Endodermal cell (in vitro differentiated cells): Measurements from ENCODE around the gene DDO. TPM values are rescaled to one million over a fixed set of nuclear protein-coding genes. Genes with fewer than 3 reads are reported as not detected.

Source experiments
- DNase-seq: peaks from one replicate; pipeline ENCODE4 v3.0.0-alpha.2; 2017
- H3K27ac ChIP-seq: 2 replicates; pipeline ENCODE4 v1.5.1; 2013; ENCODE audit warnings: mild to moderate bottlenecking, low read depth, low read length, moderate library complexity
- H3K27me3 ChIP-seq: 2 replicates; pipeline ENCODE4 v1.6.1; 2013; ENCODE audit warnings: mild to moderate bottlenecking, low read length, moderate library complexity; ENCODE audit not compliant: insufficient read depth, control insufficient read depth, poor library complexity, severe bottlenecking
- H3K36me3 ChIP-seq: 2 replicates; pipeline ENCODE4 v1.7.0; 2013; ENCODE audit warnings: mild to moderate bottlenecking, low read length, moderate library complexity; ENCODE audit not compliant: control insufficient read depth, insufficient read depth
- H3K4me1 ChIP-seq: one replicate; pipeline ENCODE4 v1.7.0; 2013; ENCODE audit warnings: low read length; ENCODE audit not compliant: control insufficient read depth, insufficient read depth
- H3K4me3 ChIP-seq: 2 replicates; pipeline ENCODE4 v1.5.1; 2013; ENCODE audit warnings: mild to moderate bottlenecking, low read length, moderate library complexity
- H3K9ac ChIP-seq: 2 replicates; pipeline ENCODE4 v1.6.1; 2013; ENCODE audit warnings: mild to moderate bottlenecking, low read length, moderate library complexity; ENCODE audit not compliant: poor library complexity, severe bottlenecking; ENCODE audit errors: extremely low read depth
- H3K9me3 ChIP-seq: 2 replicates; pipeline ENCODE4 v1.6.1; 2013; ENCODE audit warnings: mild to moderate bottlenecking, low read length, moderate library complexity; ENCODE audit not compliant: control insufficient read depth
- H3K27ac Mint-ChIP-seq: 2 replicates; pipeline ENCODE4 v1.8.0; 2020; ENCODE audit warnings: mixed read lengths
- H3K27me3 Mint-ChIP-seq: 2 replicates; pipeline ENCODE4 v1.8.0; 2021; ENCODE audit warnings: mild to moderate bottlenecking, mixed read lengths; ENCODE audit not compliant: insufficient read depth
- H3K36me3 Mint-ChIP-seq: 2 replicates; pipeline ENCODE4 v1.8.0; 2020; ENCODE audit warnings: low read depth, mixed read lengths
- H3K4me1 Mint-ChIP-seq: 2 replicates; pipeline ENCODE4 v1.8.0; 2020; ENCODE audit warnings: mixed read lengths
- H3K4me3 Mint-ChIP-seq: 2 replicates; pipeline ENCODE4 v1.8.0; 2020; ENCODE audit warnings: mild to moderate bottlenecking, moderate library complexity, mixed read lengths
- H3K9me3 Mint-ChIP-seq: 2 replicates; pipeline ENCODE4 v1.8.0; 2020; ENCODE audit warnings: mild to moderate bottlenecking, mixed read lengths
- WGBS, 2 experiments: methylation state at CpG; one replicate each; pipeline versions ENCODE4 v1.1.5 to v1.1.7; 2013; ENCODE audit warnings: missing lambda C conversion rate in 2 of 2, mixed read lengths in 1 of 2; ENCODE audit not compliant: insufficient coverage in 1 of 2, insufficient read length in 1 of 2; 5-methylcytosine and 5-hydroxymethylcytosine counted together
- total RNA-seq, 2 donors: library from RNA; stranded (reverse); fragmentation: NEBNext Ultra II Directional in 1 of 2; extraction: Animal tissue kit (Norgen Biotek cat#: 25700) in 1 of 2; gene quantifications; 2 replicates in 1 of 2; 3 replicates in 1 of 2; pipeline ENCODE4 v1.2.1, GENCODE V29; 2021
- TF ChIP-seq, protein P1 (sequence below): fragments of 200-600 bp; sonication (generic); conservative IDR thresholded peaks from 2 replicates; pipeline ENCODE4 v1.5.0; 2021; ENCODE audit warnings: antibody characterized with exemption, mild to moderate bottlenecking

The DDO gene
- total RNA-seq, 2 donors from 2014 or later, result not detected

DNA sequence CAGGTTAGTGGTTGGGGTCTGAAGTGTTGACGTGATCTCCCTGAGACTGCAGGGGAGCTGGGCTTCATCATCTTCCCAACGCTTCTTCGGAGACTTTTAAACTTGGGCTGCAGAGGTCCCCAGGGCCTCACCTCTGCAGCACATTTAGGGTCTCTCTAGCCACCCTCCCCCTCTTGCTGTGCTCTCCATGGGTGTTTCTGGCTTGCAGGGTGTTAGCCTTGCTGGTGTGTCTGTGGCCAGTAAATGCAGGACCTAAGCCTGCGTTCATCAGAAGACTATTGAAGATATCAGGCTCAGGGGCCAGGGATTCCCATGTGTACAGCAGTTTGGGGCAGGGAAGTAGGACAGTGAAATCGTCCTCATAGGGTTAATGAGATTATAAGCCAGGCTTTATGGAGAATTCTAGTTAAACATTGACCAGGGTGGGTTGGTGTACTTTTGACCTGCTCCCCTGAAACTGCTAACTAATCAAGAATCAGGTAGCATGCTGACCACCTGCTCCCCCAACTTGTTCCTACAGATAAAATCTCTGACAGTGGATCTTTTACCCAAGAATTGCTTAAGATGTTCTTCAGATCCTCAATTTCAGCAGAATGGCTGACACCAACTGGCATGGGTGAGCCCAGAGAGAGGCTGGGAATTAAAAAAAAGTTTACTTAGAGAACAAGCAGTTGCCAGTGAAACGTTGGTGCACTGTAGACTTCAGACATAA, 3.8 kb upstream of the DDO start:
- Histone ChIP-seq H3K9ac (no peak overlapping the region), H3K27ac (no peak overlapping the region), H3K4me3 (no peak overlapping the region), H3K27me3 (no peaks in the 10 kb centered on the region), H3K4me1 (no peaks in the 10 kb centered on the region), H3K36me3 (no peaks in the 10 kb centered on the region), H3K9me3 (peaks cover 5% of the 10 kb centered on the region)
- Mint-ChIP-seq H3K27me3 (no peaks in the 10 kb centered on the region), H3K27ac (peak overlapping the region; percentile 40), H3K9me3 (peaks cover 14% of the 10 kb centered on the region), H3K4me3 (no peak overlapping the region), H3K36me3 (no peaks in the 10 kb centered on the region), H3K4me1 (peaks cover 13% of the 10 kb centered on the region)
- TF ChIP-seq, protein P1, sequence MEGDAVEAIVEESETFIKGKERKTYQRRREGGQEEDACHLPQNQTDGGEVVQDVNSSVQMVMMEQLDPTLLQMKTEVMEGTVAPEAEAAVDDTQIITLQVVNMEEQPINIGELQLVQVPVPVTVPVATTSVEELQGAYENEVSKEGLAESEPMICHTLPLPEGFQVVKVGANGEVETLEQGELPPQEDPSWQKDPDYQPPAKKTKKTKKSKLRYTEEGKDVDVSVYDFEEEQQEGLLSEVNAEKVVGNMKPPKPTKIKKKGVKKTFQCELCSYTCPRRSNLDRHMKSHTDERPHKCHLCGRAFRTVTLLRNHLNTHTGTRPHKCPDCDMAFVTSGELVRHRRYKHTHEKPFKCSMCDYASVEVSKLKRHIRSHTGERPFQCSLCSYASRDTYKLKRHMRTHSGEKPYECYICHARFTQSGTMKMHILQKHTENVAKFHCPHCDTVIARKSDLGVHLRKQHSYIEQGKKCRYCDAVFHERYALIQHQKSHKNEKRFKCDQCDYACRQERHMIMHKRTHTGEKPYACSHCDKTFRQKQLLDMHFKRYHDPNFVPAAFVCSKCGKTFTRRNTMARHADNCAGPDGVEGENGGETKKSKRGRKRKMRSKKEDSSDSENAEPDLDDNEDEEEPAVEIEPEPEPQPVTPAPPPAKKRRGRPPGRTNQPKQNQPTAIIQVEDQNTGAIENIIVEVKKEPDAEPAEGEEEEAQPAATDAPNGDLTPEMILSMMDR, result no peak
- WGBS, 2 experiments, result 62 to 90% methylated on average over 2 to 6 of the region's 6 CpGs
- DNase-seq, result no peak

GRCh38 chr6:110418594-110418993, 3.2 kb upstream of the DDO start:
- Histone ChIP-seq H3K27ac (no peak overlapping the region), H3K4me3 (no peak overlapping the region), H3K36me3 (no peaks in the 10 kb centered on the region), H3K27me3 (no peaks in the 10 kb centered on the region), H3K4me1 (no peaks in the 10 kb centered on the region), H3K9ac (no peak overlapping the region), H3K9me3 (peaks cover 5% of the 10 kb centered on the region)
- H3K4me3 Mint-ChIP-seq, result no peak overlapping the region
- H3K36me3 Mint-ChIP-seq, result no peaks in the 10 kb centered on the region
- WGBS, 2 experiments, result 97 to 98% methylated on average over 3 of the region's 3 CpGs
- no peaks in the 10 kb centered on the region for H3K27me3 Mint-ChIP-seq
- peaks cover 13% of the 10 kb centered on the region for H3K4me1 Mint-ChIP-seq
- TF ChIP-seq, protein P1, result no peak
- peaks cover 14% of the 10 kb centered on the region for H3K9me3 Mint-ChIP-seq
- H3K27ac Mint-ChIP-seq, result no peak overlapping the region
- DNase-seq, result no peak

DNA sequence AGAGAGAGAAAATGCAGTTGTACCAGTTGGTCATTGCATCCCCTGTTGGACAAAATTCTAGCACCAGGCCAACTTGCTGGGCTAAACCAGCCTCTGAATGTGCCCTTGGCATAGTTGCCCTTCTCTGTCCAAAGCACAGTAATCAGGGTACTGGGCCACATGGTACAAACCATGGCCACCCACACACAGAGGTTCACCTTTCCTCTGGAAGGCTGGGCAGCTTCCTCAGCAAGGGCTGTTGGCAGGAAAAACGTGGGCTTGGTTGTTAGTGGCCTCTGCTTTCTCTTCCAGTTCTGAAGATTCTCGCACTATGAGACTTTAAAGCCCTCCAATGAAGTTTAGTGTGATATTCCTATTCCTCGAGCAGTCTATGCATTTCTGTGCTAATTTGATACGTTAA, 706 bp downstream of the DDO start:
- no peak overlapping the region for H3K9ac ChIP-seq
- H3K27ac ChIP-seq, result no peak overlapping the region
- Mint-ChIP-seq H3K36me3 (no peaks in the 10 kb centered on the region), H3K9me3 (peaks cover 6% of the 10 kb centered on the region), H3K4me1 (peaks cover 16% of the 10 kb centered on the region), H3K27me3 (no peaks in the 10 kb centered on the region), H3K4me3 (no peak overlapping the region), H3K27ac (no peak overlapping the region)
- no peak for DNase-seq
- peaks cover 5% of the 10 kb centered on the region for H3K9me3 ChIP-seq
- no peaks in the 10 kb centered on the region for H3K4me1 ChIP-seq
- WGBS, 2 experiments, result 83 to 89% methylated on average over 3 to 4 of the region's 4 CpGs
- no peaks in the 10 kb centered on the region for H3K27me3 ChIP-seq
- H3K4me3 ChIP-seq, result no peak overlapping the region
- TF ChIP-seq, protein P1, result no peak
- no peaks in the 10 kb centered on the region for H3K36me3 ChIP-seq
